Measurements from ENCODE around the gene ZNF226. TPM values are rescaled to one million over a fixed set of nuclear protein-coding genes. Genes with fewer than 3 reads are reported as not detected.

ZNF226 gene
- total RNA-seq, 1 experiment from 2014 or later, result 15.3 TPM

DNA sequence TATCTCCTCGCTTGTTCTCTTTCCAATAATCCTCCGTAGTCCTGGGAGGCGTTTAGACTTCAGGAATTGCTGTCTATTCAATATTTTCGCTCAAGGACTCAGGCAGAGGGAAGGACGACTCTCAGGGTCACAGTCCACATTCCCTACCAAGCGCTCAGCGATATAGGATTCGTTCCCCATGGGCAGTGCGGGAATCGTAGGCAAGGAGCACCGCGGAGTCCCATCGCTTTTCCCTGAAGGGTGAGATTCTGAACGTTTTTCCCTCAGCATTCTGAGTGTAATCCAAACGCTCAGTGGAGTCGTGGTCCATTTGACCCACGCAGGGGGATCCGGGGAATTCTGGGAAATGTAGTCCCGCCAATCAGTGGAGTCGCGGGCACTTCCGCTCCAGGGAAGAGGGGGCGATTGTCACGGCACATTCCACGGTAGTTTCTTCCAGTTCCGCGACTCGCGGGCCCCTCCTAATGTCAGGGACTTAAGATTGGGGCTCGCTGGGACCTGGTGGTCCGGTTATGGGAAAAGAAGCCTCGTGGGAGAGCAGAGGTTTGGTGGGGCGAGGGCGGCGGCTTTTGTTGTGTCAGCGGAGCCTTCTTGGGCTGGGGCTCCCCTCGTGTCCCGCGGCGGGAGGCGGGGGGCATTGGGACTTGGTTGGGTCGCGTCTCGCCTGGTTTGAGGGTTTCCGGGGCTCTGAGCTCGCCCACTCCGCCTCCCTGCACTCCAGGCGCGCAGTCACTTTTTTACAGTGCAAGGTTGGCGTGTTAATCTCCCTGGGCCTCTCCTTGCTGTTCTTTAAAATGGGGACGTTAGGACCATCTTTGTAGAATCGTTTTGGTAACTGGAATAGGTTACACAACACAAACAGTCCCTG lies 23.5 kb upstream of the ZNF226 start, which contains the start of gene ZNF234:
TSS of gene ZNF234 (plus strand) at position 364 of the 868 bp plus-strand sequence. CDS start 3,079 bp downstream, outside the sequence.
- H2BK120ac ChIP-seq (ENCODE audit: low read depth, low read length, poor library complexity, severe bottlenecking), result no peak within 1 kb of the TSS
- H3K18ac ChIP-seq (ENCODE audit: insufficient read length, low read depth, low read length), result no peak within 1 kb of the TSS
- H3K9ac ChIP-seq (ENCODE audit: extremely low read depth, insufficient read length, low read length), result peak within 1 kb of the TSS; percentile 64
- peak; percentile 65 for DNase-seq
- no peak within 1 kb of the TSS for H2BK20ac ChIP-seq (ENCODE audit: low read depth, low read length, poor library complexity, severe bottlenecking)
- no peak within 1 kb of the TSS for H3K4ac ChIP-seq (ENCODE audit: low read depth, low read length)
- no peak within 1 kb of the TSS for H2AK5ac ChIP-seq (ENCODE audit: insufficient read length, low read length)
- H3K4me2 ChIP-seq (ENCODE audit: insufficient read depth, insufficient read length, low read length), result peak within 1 kb of the TSS; percentile 58
- H3K4me3 Mint-ChIP-seq, result peak within 1 kb of the TSS; percentile 95 to 96
- no peak within 1 kb of the TSS for H4K91ac ChIP-seq (ENCODE audit: insufficient read length, low read depth, low read length)
- no peak within 1 kb of the TSS for H4K8ac ChIP-seq (replicated peaks; ENCODE audit: insufficient read length, low read depth, low read length)
- H4K20me1 ChIP-seq (ENCODE audit: control insufficient read depth, insufficient read depth, insufficient read length), result no peaks in the 10 kb centered on the region
- no peak within 1 kb of the TSS for H4K5ac ChIP-seq (ENCODE audit: insufficient read length, low read depth, low read length)
- H2BK12ac ChIP-seq (ENCODE audit: insufficient read length, low read depth, low read length), result no peak within 1 kb of the TSS
- no peaks in the 10 kb centered on the region for H3K9me3 ChIP-seq (ENCODE audit: control insufficient read depth, low read depth, low read length)
- H3K4me1 Mint-ChIP-seq, result peaks cover 10 to 11% of the 10 kb centered on the region in 2 experiments
- peak within 1 kb of the TSS in 2 of 3 experiments; percentile 49 to 89; a peak in 4 of 7 replicates for H3K27ac Mint-ChIP-seq
- H2AFZ ChIP-seq (ENCODE audit: low read length), result peak within 1 kb of the TSS; percentile 75
- peaks cover 3% of the 10 kb centered on the region; the same call in 1 of the 2 replicates for H3K27me3 Mint-ChIP-seq (ENCODE audit: low read depth)
- H3K27ac ChIP-seq (ENCODE audit: insufficient read length, low read depth, low read length), result no peak within 1 kb of the TSS
- TF ChIP-seq, protein P1, sequence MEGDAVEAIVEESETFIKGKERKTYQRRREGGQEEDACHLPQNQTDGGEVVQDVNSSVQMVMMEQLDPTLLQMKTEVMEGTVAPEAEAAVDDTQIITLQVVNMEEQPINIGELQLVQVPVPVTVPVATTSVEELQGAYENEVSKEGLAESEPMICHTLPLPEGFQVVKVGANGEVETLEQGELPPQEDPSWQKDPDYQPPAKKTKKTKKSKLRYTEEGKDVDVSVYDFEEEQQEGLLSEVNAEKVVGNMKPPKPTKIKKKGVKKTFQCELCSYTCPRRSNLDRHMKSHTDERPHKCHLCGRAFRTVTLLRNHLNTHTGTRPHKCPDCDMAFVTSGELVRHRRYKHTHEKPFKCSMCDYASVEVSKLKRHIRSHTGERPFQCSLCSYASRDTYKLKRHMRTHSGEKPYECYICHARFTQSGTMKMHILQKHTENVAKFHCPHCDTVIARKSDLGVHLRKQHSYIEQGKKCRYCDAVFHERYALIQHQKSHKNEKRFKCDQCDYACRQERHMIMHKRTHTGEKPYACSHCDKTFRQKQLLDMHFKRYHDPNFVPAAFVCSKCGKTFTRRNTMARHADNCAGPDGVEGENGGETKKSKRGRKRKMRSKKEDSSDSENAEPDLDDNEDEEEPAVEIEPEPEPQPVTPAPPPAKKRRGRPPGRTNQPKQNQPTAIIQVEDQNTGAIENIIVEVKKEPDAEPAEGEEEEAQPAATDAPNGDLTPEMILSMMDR (conservative IDR thresholded peaks at IDR 0.05), result no peak
- H3K23ac ChIP-seq (ENCODE audit: insufficient read length, low read depth, low read length), result no peak within 1 kb of the TSS
- no peak within 1 kb of the TSS for H3K14ac ChIP-seq (ENCODE audit: insufficient read depth, low read length)
- no peaks in the 10 kb centered on the region for H3K4me1 ChIP-seq (ENCODE audit: insufficient read depth, low read length)
- no CpG with 5 or more reads among the region's 52 CpGs for WGBS (ENCODE audit: extremely low coverage, insufficient read length, low lambda C conversion rate)
- H3K27me3 ChIP-seq (ENCODE audit: insufficient read depth, low read length), result no peaks in the 10 kb centered on the region
- H3K79me2 ChIP-seq (ENCODE audit: insufficient read depth, low read length), result no peaks in the 10 kb centered on the region
- H3K56ac ChIP-seq (ENCODE audit: insufficient read length, low read depth, low read length), result no peak within 1 kb of the TSS
- peaks cover 1 to 20% (median 6%) of the 10 kb centered on the region in 3 experiments; a peak in 4 of 7 replicates for H3K36me3 Mint-ChIP-seq (ENCODE audit: insufficient read depth in 1 of 3, low read depth in 3 of 3)
- no peaks in the 10 kb centered on the region for H3K79me1 ChIP-seq (ENCODE audit: insufficient read depth, low read depth, low read length, poor library complexity, severe bottlenecking)
- no peaks in the 10 kb centered on the region for H3K9me3 Mint-ChIP-seq
- no peak within 1 kb of the TSS for H2BK5ac ChIP-seq (ENCODE audit: insufficient read length, low read length)
- H3K23me2 ChIP-seq (ENCODE audit: insufficient read length, low read depth, low read length, poor library complexity, severe bottlenecking), result peaks cover 10% of the 10 kb centered on the region
- no peak within 1 kb of the TSS for H3T11ph ChIP-seq (ENCODE audit: low read length)
- H2BK15ac ChIP-seq (ENCODE audit: low read depth, low read length), result no peak within 1 kb of the TSS

Measured in H9 (cell line).